Lower leg skin (tissue), 4 donors: ENCODE results near the gene AP5Z1. TPM values are rescaled to one million over a fixed set of nuclear protein-coding genes. Genes with fewer than 3 reads are reported as not detected.

ENCODE experiments used
- DNase-seq, 2 donors: peaks; one replicate each; pipeline ENCODE4 v3.0.0-alpha.2; 2019; ENCODE audit warnings: low spot score in 2 of 2
- H3K4me3 ChIP-seq: fragments of 200-600 bp; sonication (generic); 2 replicates; pipeline ENCODE4 v1.5.1; 2017; ENCODE audit warnings: mild to moderate bottlenecking, low read depth; ENCODE audit not compliant: poor library complexity, severe bottlenecking
- POLR2A ChIP-seq, 2 donors: fragments of 450-650 bp; IDR thresholded peaks; one replicate each; pipeline ENCODE4 v1.6.1; 2016 to 2017; ENCODE audit warnings: antibody characterized with exemption in 2 of 2, mild to moderate bottlenecking in 1 of 2, moderate library complexity in 1 of 2
- WGBS, 2 donors: methylation state at CpG; one replicate each; pipeline ENCODE4 v1.1.5; 2018; 5-methylcytosine and 5-hydroxymethylcytosine counted together
- intact Hi-C: fragments of 100-400 bp; cut with DNase I; formaldehyde crosslinking; loops from one replicate; pipeline ENCODE4 v1.15.0; 2023; ENCODE audit warnings: low total_unique reads
- total RNA-seq, 4 donors: library from RNA; depleted of rRNA; stranded (reverse); fragments of >200 nt; gene quantifications; one replicate each; pipeline ENCODE4 v1.1.0, GENCODE V29; 2016
- TF ChIP-seq, protein P1 (sequence below), 3 donors: fragments of 450-650 bp; IDR thresholded peaks; one replicate each; pipeline ENCODE4 v1.5.1; 2016; ENCODE audit warnings: antibody characterized with exemption in 3 of 3, mild to moderate bottlenecking in 3 of 3, moderate library complexity in 2 of 3

Gene AP5Z1
- total RNA-seq, 4 donors from 2014 or later, result 43.1 to 87.4 (median 61.3) TPM

- H3K4me3 ChIP-seq, result peak overlapping the region; percentile 87
- 19 to 21% methylated on average over 32 of the region's 32 CpGs for WGBS, 2 donors
- DNase-seq, result no peak
- intact Hi-C loops, result no loop called here
- TF ChIP-seq, protein P1, sequence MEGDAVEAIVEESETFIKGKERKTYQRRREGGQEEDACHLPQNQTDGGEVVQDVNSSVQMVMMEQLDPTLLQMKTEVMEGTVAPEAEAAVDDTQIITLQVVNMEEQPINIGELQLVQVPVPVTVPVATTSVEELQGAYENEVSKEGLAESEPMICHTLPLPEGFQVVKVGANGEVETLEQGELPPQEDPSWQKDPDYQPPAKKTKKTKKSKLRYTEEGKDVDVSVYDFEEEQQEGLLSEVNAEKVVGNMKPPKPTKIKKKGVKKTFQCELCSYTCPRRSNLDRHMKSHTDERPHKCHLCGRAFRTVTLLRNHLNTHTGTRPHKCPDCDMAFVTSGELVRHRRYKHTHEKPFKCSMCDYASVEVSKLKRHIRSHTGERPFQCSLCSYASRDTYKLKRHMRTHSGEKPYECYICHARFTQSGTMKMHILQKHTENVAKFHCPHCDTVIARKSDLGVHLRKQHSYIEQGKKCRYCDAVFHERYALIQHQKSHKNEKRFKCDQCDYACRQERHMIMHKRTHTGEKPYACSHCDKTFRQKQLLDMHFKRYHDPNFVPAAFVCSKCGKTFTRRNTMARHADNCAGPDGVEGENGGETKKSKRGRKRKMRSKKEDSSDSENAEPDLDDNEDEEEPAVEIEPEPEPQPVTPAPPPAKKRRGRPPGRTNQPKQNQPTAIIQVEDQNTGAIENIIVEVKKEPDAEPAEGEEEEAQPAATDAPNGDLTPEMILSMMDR (IDR thresholded peaks at IDR 0.05), result no peak
- TF ChIP-seq POLR2A (IDR thresholded peaks at IDR 0.05), result no peak
These were observed 613 bp downstream of the AP5Z1 start for GRCh38 chr7:4775848-4776623.

DNA sequence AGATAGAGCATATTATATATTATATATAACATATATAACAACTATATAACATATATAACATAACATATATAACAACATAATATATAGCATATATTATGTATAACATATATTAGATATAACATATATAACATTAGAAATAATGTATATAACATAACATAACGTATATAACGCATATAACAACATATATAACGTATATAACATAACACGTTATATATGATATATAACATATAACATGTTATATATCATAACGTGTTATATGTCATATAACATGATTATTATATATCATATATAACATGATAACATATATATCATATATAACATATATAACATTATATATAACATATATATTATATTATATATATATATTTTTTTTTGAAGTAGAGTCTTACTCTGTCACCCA is 3.7 kb downstream of the AP5Z1 start:
- no peak for TF ChIP-seq POLR2A (IDR thresholded peaks at IDR 0.05)
- TF ChIP-seq, protein P1 (IDR thresholded peaks at IDR 0.05), result no peak
- H3K4me3 ChIP-seq, result no peak overlapping the region
- intact Hi-C loops, result no loop called here
- no peak for DNase-seq
- 77 to 89% methylated on average over 3 to 5 of the region's 5 CpGs for WGBS, 2 donors

GRCh38 chr7:4781366-4782069 is 6.1 kb downstream of the AP5Z1 start:
- WGBS, 2 donors, result 68 to 79% methylated on average over 20 to 25 of the region's 27 CpGs
- DNase-seq, result no peak
- intact Hi-C loops, result no loop called here
- TF ChIP-seq, protein P1 (IDR thresholded peaks at IDR 0.05), result no peak
- TF ChIP-seq POLR2A (IDR thresholded peaks at IDR 0.05), result no peak
- H3K4me3 ChIP-seq, result no peak overlapping the region

GRCh38 chr7:4782333-4783291 is 7.2 kb downstream of the AP5Z1 start:
- WGBS, 2 donors, result 70 to 81% methylated on average over 31 to 35 of the region's 36 CpGs
- intact Hi-C loops, result no loop called here
- DNase-seq, result no peak
- TF ChIP-seq, protein P1 (IDR thresholded peaks at IDR 0.05), result no peak
- TF ChIP-seq POLR2A (IDR thresholded peaks at IDR 0.05), result no peak
- H3K4me3 ChIP-seq, result no peak overlapping the region

DNA sequence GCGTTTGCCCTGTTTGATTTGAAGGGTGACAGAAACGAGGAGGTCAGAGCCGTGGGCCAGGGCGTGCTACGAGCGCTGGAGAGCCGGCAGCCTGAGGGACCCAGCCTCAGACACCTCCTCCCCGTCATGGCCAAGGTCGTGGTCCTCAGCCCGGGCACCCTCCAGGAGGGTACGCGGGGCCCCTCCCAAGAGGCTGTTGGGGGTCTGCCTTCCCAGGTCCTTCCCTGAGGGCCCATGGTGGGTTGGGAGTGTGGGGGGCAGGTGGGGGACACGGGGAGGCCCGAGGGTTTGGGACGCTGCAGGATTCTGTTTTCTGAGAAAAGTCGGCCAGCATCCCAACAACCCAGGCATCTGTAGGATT is 7.8 kb downstream of the AP5Z1 start:
- no peak for TF ChIP-seq POLR2A (IDR thresholded peaks at IDR 0.05)
- TF ChIP-seq, protein P1 (IDR thresholded peaks at IDR 0.05), result no peak
- WGBS, 2 donors, result 68 to 85% methylated on average over 9 to 16 of the region's 16 CpGs
- intact Hi-C loops, result no loop called here

More for the DNA sequence above, 7.8 kb downstream of the AP5Z1 start:
- H3K4me3 ChIP-seq, result no peak overlapping the region
- no peak for DNase-seq
